Transverse colon (tissue), 4 donors: ENCODE data around the gene PAX5.

Experiments used
- POLR2A ChIP-seq: fragments of 450-650 bp; IDR thresholded peaks from one replicate; pipeline ENCODE4 v1.6.1; 2016; ENCODE audit warnings: antibody characterized with exemption, mild to moderate bottlenecking, moderate library complexity
- POLR2AphosphoS5 ChIP-seq, 3 donors: sonication (generic); formaldehyde crosslinking; IDR thresholded peaks; one replicate each; pipeline ENCODE4 v1.6.1; 2016; ENCODE audit warnings: antibody characterized with exemption in 3 of 3
- TF ChIP-seq, protein P1 (sequence below), 5 experiments: fragments of 200-600 bp in 3 of 5; fragments of 450-650 bp in 2 of 5; sonication (generic) in 3 of 5; IDR thresholded peaks; 1 replicate in 2 of 5; 2 replicates in 3 of 5; pipeline ENCODE4 v1.5.1; 2016 to 2017; ENCODE audit warnings: antibody characterized with exemption in 5 of 5, inconsistent platforms in 3 of 5, mild to moderate bottlenecking in 2 of 5, moderate library complexity in 1 of 5

DNA sequence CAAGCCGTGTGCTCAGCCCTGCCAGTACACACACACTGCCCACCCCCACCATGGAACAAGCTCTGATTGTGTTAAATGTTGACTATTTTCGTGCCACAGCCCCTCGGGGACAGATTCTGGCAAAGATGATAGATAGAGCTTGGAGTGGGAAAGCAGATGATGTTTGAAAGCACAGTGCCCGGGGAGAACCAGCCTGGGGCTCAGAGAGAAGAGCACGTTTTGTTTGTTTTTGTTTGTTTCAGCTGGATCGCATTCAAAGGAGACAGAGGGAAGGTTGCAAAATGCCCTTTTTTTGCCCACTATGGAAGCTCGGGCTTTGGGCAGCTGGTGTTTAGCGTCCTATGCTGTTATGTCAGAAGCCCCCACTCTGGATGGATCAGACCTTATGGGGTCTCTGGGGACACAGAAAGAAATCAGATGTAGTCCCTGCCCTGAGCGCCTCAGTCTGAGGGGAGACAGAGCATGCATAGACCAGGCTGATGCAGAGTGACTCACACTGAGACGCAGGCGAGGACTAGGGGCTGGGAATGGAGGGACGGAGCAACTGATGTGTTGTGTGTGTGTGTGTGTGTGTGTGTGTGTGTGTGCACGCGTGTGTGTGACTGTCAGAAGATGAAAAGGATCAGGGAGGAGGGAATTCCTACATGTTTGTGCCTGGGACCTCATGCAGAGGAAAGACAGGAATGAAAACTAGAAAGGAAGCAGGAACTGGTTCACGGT is 231.7 kb downstream of the PAX5 start:
- TF ChIP-seq, protein P1, sequence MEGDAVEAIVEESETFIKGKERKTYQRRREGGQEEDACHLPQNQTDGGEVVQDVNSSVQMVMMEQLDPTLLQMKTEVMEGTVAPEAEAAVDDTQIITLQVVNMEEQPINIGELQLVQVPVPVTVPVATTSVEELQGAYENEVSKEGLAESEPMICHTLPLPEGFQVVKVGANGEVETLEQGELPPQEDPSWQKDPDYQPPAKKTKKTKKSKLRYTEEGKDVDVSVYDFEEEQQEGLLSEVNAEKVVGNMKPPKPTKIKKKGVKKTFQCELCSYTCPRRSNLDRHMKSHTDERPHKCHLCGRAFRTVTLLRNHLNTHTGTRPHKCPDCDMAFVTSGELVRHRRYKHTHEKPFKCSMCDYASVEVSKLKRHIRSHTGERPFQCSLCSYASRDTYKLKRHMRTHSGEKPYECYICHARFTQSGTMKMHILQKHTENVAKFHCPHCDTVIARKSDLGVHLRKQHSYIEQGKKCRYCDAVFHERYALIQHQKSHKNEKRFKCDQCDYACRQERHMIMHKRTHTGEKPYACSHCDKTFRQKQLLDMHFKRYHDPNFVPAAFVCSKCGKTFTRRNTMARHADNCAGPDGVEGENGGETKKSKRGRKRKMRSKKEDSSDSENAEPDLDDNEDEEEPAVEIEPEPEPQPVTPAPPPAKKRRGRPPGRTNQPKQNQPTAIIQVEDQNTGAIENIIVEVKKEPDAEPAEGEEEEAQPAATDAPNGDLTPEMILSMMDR (IDR thresholded peaks at IDR 0.05) = no peak
- TF ChIP-seq POLR2AphosphoS5 (IDR thresholded peaks at IDR 0.05) (no peak), POLR2A (no peak)
